IgD-negative memory B cell (primary cell): Measurements from ENCODE around the gene CRISP1. TPM values are rescaled to one million over a fixed set of nuclear protein-coding genes. Genes with fewer than 3 reads are reported as not detected.
A peak's percentile ranks its signal among the peaks of the same experiment; 100 is the strongest.
"Not testable (repeated sequence)": the region's sequence is repeated elsewhere in the genome, so short reads cannot be mapped to it uniquely, and the experiment has no call there.

Experiments
- H3K27ac Mint-ChIP-seq, 3 donors: one replicate each; pipeline ENCODE4 v1.8.0; 2020 to 2022; ENCODE audit warnings: mild to moderate bottlenecking in 3 of 3, mixed read lengths in 3 of 3, moderate library complexity in 1 of 3
- H3K27me3 Mint-ChIP-seq: one replicate; pipeline ENCODE4 v1.8.0; 2021; ENCODE audit warnings: mixed read lengths
- H3K36me3 Mint-ChIP-seq: one replicate; pipeline ENCODE4 v1.8.0; 2020; ENCODE audit warnings: mild to moderate bottlenecking, mixed read lengths
- H3K4me1 Mint-ChIP-seq, 3 donors: one replicate each; pipeline ENCODE4 v1.8.0; 2020 to 2022; ENCODE audit warnings: mixed read lengths in 3 of 3, mild to moderate bottlenecking in 1 of 3
- H3K4me3 Mint-ChIP-seq, 4 donors: one replicate each; pipeline ENCODE4 v1.8.0; 2020 to 2022; ENCODE audit warnings: mild to moderate bottlenecking in 4 of 4, mixed read lengths in 4 of 4, moderate library complexity in 3 of 4
- H3K9me3 Mint-ChIP-seq, 3 donors: one replicate each; pipeline ENCODE4 v1.8.0; 2020 to 2021; ENCODE audit warnings: mixed read lengths in 3 of 3, mild to moderate bottlenecking in 1 of 3
- polyA plus RNA-seq: library from polyadenylated mRNA; unstranded; fragments of 300-500 nt; fragmentation: Illumina TruSeq; gene quantifications from one replicate; pipeline ENCODE4 v1.2.3, GENCODE V29; 2021

Gene CRISP1
- polyA plus RNA-seq, 1 donor from 2014 or later: not detected

DNA sequence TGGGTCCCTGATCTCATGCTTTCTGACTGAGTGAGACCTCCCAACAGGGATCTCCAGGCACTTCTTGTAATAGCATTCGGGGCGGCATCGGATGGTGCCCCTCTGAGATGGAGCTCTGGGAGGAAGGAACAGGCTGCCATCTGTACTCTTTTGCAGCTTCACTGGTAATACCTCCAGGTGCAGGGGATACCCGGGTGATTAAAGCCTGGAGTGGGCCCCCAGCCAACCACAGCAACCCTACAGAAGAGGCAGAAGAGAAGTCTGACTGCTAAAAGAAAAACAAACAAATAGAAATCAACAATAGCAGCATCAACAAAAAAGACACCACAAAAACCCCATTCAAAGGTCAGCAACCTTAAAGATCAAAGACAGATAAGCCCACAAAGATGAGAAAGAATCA, 60.2 kb downstream of the CRISP1 start:
- Mint-ChIP-seq H3K27me3 (no peaks in the 10 kb centered on the region), H3K36me3 (no peaks in the 10 kb centered on the region), H3K27ac (no peak overlapping the region), H3K9me3 (peaks cover 2 to 15% (median 5%) of the 10 kb centered on the region in 3 donors), H3K4me1 (peaks cover 0 to 1% (median 0%) of the 10 kb centered on the region in 3 donors), H3K4me3 (no peak overlapping the region)

DNA sequence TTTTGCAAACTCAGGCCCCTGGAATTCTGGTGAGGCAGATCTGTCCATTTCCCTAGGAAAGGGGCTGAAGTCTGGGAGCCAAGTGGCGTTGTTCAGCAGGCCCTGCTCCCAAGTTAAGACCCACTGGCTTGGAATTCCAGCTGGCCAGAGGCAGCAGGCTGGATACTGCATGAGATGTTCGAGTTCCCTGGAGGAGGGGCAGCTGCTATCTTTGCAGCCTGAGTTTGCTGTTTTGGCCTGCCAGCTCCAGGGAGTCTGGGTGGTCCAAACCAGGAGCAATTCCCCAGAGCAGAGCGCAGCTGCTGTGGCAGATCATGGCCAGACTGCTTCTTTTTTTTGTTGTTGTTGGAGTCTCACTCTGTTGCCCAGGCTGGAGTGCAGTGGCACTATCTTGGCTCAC, 61.1 kb downstream of the CRISP1 start:
- H3K4me3 Mint-ChIP-seq: peak overlapping the region in 1 of 4 donors; percentile 45
- H3K27ac Mint-ChIP-seq: no peak overlapping the region
- H3K4me1 Mint-ChIP-seq: peaks cover 0 to 1% (median 0%) of the 10 kb centered on the region in 3 donors
- H3K27me3 Mint-ChIP-seq: no peaks in the 10 kb centered on the region
- peaks cover 2 to 10% (median 5%) of the 10 kb centered on the region in 3 donors for H3K9me3 Mint-ChIP-seq
- H3K36me3 Mint-ChIP-seq: no peaks in the 10 kb centered on the region

DNA sequence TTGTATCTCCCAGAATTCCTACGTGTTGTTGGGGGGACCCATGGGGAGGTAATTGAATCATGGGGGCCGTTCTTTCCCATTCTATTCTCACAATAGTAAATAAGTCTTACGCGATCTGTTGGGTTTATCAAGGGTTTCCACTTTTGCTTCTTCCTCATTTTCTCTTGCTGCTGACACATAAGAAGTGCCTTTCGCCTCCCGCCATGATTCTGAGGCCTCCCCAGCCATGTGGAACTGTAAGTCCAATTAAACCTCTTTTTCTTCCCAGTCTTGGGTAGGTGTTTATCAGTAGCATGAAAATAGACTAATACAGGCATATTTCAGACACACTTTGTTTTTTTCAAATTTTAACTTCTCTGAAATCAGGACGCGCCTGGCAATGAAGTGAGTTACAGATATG, 64.8 kb downstream of the CRISP1 start:
- Mint-ChIP-seq H3K4me1 (peaks cover 0 to 1% (median 0%) of the 10 kb centered on the region in 3 donors), H3K9me3 (peaks cover 2 to 5% (median 2%) of the 10 kb centered on the region in 3 donors), H3K36me3 (no peaks in the 10 kb centered on the region), H3K27ac (no peak overlapping the region), H3K4me3 (no peak overlapping the region), H3K27me3 (no peaks in the 10 kb centered on the region)

DNA sequence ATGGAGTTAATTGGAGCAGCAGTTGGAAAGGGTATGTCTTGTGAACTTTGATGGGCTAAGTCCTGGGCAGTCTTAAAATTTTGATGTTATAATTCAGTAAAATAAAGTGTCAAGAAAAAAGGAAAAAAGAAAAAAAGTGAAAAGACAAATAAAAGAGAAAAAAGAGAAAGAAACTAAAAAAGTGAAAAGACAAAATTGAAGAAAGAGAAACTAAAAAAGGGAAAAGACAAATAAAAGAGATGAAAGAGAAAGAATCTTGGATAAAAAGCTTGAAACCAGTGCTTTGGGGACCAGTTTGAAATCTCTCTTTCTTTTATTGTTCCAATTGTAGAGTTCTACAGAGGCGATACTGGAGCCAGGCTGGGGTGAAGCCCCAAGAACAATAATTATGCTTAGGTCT, 67.2 kb downstream of the CRISP1 start:
- peaks cover 0 to 5% (median 2%) of the 10 kb centered on the region in 3 donors for H3K9me3 Mint-ChIP-seq
- H3K4me1 Mint-ChIP-seq: no peaks in the 10 kb centered on the region
- H3K27me3 Mint-ChIP-seq: no peaks in the 10 kb centered on the region
- peak overlapping the region in 1 of 4 donors; percentile 49 for H3K4me3 Mint-ChIP-seq
- no peak overlapping the region for H3K27ac Mint-ChIP-seq
- no peaks in the 10 kb centered on the region for H3K36me3 Mint-ChIP-seq

DNA sequence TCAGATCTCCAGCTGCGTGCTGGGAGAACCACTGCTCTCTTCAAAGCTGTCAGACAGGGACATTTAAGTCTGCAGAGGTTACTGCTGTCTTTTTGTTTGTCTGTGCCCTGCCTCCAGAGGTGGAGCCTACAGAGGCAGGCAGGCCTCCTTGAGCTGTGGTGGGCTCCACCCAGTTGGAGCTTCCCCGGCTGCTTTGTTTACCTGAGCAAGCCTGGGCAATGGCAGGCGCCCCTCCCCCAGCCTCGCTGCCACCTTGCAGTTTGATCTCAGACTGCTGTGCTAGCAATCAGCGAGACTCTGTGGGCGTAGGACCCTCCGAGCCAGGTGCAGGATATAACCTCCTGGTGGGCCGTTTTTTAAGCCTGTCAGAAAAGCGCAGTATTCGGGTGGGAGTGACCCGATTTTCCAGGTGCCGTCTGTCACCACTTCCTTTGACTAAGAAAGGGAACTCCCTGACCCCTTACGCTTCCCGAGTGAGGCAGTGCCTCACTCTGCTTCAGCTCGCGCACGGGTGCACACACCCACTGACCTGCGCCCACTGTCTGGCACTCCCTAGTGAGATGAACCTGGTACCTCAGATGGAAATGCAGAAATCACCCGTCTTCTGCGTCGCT, 69.4 kb downstream of the CRISP1 start:
- H3K27me3 Mint-ChIP-seq, H3K27ac Mint-ChIP-seq, H3K9me3 Mint-ChIP-seq, H3K36me3 Mint-ChIP-seq, H3K4me3 Mint-ChIP-seq, H3K4me1 Mint-ChIP-seq: not testable (repeated sequence)

DNA sequence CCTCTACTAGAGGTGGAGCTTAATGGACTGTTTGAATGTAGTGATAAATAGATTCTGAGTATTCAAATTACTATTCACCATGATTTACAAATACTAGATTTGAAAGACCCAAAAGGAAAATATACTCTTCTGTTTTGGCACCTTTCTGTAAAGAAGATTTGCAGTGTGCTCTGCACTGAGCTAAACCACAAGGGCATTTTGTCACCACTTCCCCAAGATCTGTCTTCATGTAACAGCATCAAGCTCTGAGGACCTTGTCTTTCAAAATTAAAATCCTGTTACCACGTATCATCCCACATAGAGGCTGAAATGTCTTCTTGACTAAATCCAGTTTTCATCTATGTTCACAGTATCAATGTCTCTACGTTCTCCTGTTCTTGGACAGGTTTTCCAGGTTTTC, 76.0 kb downstream of the CRISP1 start:
- Mint-ChIP-seq H3K27me3 (no peaks in the 10 kb centered on the region), H3K27ac (no peak overlapping the region), H3K4me3 (no peak overlapping the region), H3K36me3 (no peaks in the 10 kb centered on the region), H3K9me3 (peaks cover 2 to 5% (median 4%) of the 10 kb centered on the region in 3 donors), H3K4me1 (no peaks in the 10 kb centered on the region)

DNA sequence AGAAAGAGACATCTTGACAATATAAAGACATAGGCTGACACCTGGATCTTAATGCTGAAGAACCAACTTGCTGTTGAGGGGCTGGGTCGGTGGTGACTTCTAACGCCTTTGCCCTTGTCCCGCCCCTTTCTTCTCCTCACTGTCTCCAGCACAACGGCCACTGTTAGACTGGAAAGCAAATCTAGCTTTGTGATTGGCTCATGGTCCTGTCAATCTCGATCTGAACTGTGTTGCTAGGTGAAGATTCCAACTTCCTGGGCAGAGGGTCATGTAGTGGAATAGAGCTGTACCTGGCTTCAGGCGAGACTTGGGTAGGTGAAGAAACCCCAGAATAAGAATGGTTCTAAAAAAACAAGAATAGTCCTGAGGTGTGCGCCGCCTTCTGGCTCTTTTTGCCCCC, 79.2 kb downstream of the CRISP1 start, which contains the start of gene PGK2:
Gene PGK2, minus strand, starts transcription at position 110 of the 400 bp plus-strand sequence. Its CDS starts 98 bp downstream, at position 12.
- Mint-ChIP-seq H3K36me3 (no peaks in the 10 kb centered on the region), H3K27me3 (no peaks in the 10 kb centered on the region), H3K4me3 (no peak within 1 kb of the TSS), H3K9me3 (peaks cover 4 to 7% (median 4%) of the 10 kb centered on the region in 3 donors), H3K27ac (no peak within 1 kb of the TSS), H3K4me1 (no peaks in the 10 kb centered on the region)

DNA sequence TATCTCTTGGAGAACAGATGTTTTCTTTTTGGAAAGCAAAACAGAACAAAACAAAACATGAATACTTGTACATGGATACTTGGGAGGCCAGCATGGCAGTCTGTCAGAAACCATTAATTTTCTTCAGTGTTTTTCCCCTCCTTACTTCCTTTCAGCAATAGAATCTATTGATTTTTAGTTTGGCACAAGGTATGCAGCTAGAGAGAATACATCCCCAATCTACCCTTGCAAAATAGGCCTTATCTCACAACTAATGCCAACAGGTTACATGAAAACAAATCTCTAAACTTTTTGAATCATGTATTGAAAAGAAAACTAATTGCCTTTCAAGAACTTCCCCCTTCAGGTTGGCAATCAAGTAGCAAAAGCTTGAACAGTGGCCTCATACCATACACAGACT, 82.1 kb downstream of the CRISP1 start:
- Mint-ChIP-seq H3K27me3 (no peaks in the 10 kb centered on the region), H3K36me3 (no peaks in the 10 kb centered on the region), H3K9me3 (peaks cover 0 to 5% (median 4%) of the 10 kb centered on the region in 3 donors), H3K4me1 (no peaks in the 10 kb centered on the region), H3K4me3 (no peak overlapping the region), H3K27ac (no peak overlapping the region)

Other genes with a start within 250 kb of the CRISP1 start
- gene RHAG, start 229.7 kb downstream of the CRISP1 start, polyA plus RNA-seq: not detected
- not detected for gene CRISP2, start 153.0 kb downstream of the CRISP1 start, polyA plus RNA-seq
- gene CRISP3, start 122.1 kb downstream of the CRISP1 start, polyA plus RNA-seq: not detected
- gene PGK2, start 79.2 kb downstream of the CRISP1 start, polyA plus RNA-seq: not detected
- not detected for gene DEFB114, start 97.6 kb upstream of the CRISP1 start, polyA plus RNA-seq
- not detected for gene DEFB113, start 103.1 kb upstream of the CRISP1 start, polyA plus RNA-seq
- not detected for gene DEFB110, start 155.5 kb upstream of the CRISP1 start, polyA plus RNA-seq
- gene DEFB112, start 183.4 kb upstream of the CRISP1 start, polyA plus RNA-seq: not detected